Osteoblast (primary cell): ENCODE measurements around the gene AP2B1. TPM values are rescaled to one million over a fixed set of nuclear protein-coding genes. Genes with fewer than 3 reads are reported as not detected.

ENCODE experiments used
- DNase-seq: peaks from one replicate; pipeline ENCODE4 v3.0.0; 2011; ENCODE audit warnings: low spot score, mixed read lengths; ENCODE audit not compliant: insufficient read length; ENCODE audit errors: missing footprints
- H2AFZ ChIP-seq: 2 replicates; pipeline ENCODE4 v1.6.0; 2011; ENCODE audit warnings: mild to moderate bottlenecking, low read length
- H3K27ac ChIP-seq: 2 replicates; pipeline ENCODE4 v1.5.1; 2011; ENCODE audit warnings: mild to moderate bottlenecking, low read depth, low read length, moderate library complexity
- H3K27me3 ChIP-seq: 2 replicates; pipeline ENCODE4 v1.6.0; 2012; ENCODE audit warnings: mild to moderate bottlenecking, control low read depth, inconsistent platforms, low read length, moderate library complexity; ENCODE audit not compliant: insufficient read depth
- H3K36me3 ChIP-seq: 2 replicates; pipeline ENCODE4 v1.5.1; 2011; ENCODE audit warnings: mild to moderate bottlenecking, low read length, control low read depth, moderate library complexity; ENCODE audit not compliant: insufficient read depth
- H3K4me1 ChIP-seq: 2 replicates; pipeline ENCODE4 v1.5.1; 2011; ENCODE audit warnings: mild to moderate bottlenecking, low read length, control low read depth, moderate library complexity; ENCODE audit not compliant: insufficient read depth
- H3K4me2 ChIP-seq: 2 replicates; pipeline ENCODE4 v1.6.0; 2011; ENCODE audit warnings: mild to moderate bottlenecking, low read length; ENCODE audit not compliant: insufficient read depth
- H3K4me3 ChIP-seq: fragments of 200-600 bp; sonication (generic); 3 replicates; pipeline ENCODE4 v1.5.1; 2012; ENCODE audit warnings: mild to moderate bottlenecking, low read length, inconsistent platforms; ENCODE audit not compliant: insufficient read depth
- H3K79me2 ChIP-seq: 2 replicates; pipeline ENCODE4 v1.6.0; 2012; ENCODE audit warnings: mild to moderate bottlenecking, low read length, control low read depth, inconsistent platforms; ENCODE audit not compliant: insufficient read depth
- H3K9me3 ChIP-seq: 2 replicates; pipeline ENCODE4 v1.5.1; 2011; ENCODE audit warnings: low read depth, low read length, control low read depth
- H4K20me1 ChIP-seq: 2 replicates; pipeline ENCODE4 v1.6.0; 2012; ENCODE audit warnings: mild to moderate bottlenecking, low read length, control low read depth; ENCODE audit not compliant: insufficient read depth
- total RNA-seq: library from RNA; depleted of rRNA; stranded (reverse); fragments of >200 nt; gene quantifications from 2 replicates; pipeline ENCODE4 v1.2.3, GENCODE V29; 2012
- TF ChIP-seq, protein P1 (sequence below): IDR thresholded peaks from 2 replicates; pipeline ENCODE4 v1.5.1; 2011; ENCODE audit warnings: mild to moderate bottlenecking, low read depth, low read length, moderate library complexity; ENCODE audit errors: extremely low read depth

Gene AP2B1
- total RNA-seq, 1 donor = 84.0 TPM

DNA sequence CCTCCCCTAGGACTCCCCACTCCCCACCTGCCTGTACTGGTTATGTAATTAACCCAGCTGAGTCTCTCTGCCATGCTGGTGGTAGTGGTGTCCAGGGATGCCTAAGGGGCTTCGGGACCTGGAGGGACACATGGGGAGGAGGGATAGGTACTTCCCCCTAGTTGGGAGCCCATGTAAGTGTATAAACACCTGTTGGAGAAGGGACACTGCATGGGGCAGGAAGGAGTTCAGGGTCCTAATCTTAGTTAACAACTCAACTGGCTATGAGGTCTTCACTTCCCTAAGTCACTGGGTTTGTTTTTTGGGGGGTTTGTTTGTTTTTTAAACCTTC is 145.6 kb downstream of the AP2B1 start:
- H3K27me3 ChIP-seq = no peaks in the 10 kb centered on the region
- no peak overlapping the region for H3K4me3 ChIP-seq
- peaks cover 6% of the 10 kb centered on the region for H3K4me1 ChIP-seq
- H3K79me2 ChIP-seq = no peaks in the 10 kb centered on the region
- TF ChIP-seq, protein P1, sequence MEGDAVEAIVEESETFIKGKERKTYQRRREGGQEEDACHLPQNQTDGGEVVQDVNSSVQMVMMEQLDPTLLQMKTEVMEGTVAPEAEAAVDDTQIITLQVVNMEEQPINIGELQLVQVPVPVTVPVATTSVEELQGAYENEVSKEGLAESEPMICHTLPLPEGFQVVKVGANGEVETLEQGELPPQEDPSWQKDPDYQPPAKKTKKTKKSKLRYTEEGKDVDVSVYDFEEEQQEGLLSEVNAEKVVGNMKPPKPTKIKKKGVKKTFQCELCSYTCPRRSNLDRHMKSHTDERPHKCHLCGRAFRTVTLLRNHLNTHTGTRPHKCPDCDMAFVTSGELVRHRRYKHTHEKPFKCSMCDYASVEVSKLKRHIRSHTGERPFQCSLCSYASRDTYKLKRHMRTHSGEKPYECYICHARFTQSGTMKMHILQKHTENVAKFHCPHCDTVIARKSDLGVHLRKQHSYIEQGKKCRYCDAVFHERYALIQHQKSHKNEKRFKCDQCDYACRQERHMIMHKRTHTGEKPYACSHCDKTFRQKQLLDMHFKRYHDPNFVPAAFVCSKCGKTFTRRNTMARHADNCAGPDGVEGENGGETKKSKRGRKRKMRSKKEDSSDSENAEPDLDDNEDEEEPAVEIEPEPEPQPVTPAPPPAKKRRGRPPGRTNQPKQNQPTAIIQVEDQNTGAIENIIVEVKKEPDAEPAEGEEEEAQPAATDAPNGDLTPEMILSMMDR = no peak
- H3K9me3 ChIP-seq = no peaks in the 10 kb centered on the region
- no peaks in the 10 kb centered on the region for H3K36me3 ChIP-seq
- DNase-seq = peak; percentile 72
- H3K4me2 ChIP-seq = peak overlapping the region; percentile 74
- H3K27ac ChIP-seq = no peak overlapping the region
- H2AFZ ChIP-seq = no peak overlapping the region
- peaks cover 5% of the 10 kb centered on the region for H4K20me1 ChIP-seq

DNA sequence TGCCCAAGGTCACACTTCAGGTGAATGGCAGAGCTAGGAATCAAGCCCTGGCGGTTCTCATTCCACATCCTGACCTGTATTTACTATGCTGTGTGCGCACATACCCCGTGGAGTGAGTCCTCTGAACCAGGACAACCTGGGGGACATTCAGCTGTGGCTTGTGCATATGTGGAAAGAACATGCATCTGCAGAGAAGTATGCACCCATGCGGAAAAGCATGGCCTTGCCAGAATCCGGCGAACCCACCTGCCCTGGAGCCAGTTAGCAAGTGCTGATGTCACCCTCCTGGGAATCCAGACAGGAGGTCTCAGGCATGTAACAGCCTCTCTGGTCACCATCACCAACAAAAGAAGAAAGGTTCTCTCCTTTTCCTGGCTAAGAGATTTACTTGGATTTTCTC is 146.2 kb downstream of the AP2B1 start:
- Histone ChIP-seq H3K9me3 (no peaks in the 10 kb centered on the region), H3K27me3 (peaks cover 4% of the 10 kb centered on the region), H3K36me3 (no peaks in the 10 kb centered on the region), H3K4me3 (no peak overlapping the region), H3K27ac (no peak overlapping the region), H2AFZ (no peak overlapping the region), H3K4me1 (peaks cover 6% of the 10 kb centered on the region), H3K4me2 (no peak overlapping the region), H4K20me1 (peaks cover 5% of the 10 kb centered on the region), H3K79me2 (no peaks in the 10 kb centered on the region)
- TF ChIP-seq, protein P1 = no peak
- DNase-seq = peak; percentile 60

DNA sequence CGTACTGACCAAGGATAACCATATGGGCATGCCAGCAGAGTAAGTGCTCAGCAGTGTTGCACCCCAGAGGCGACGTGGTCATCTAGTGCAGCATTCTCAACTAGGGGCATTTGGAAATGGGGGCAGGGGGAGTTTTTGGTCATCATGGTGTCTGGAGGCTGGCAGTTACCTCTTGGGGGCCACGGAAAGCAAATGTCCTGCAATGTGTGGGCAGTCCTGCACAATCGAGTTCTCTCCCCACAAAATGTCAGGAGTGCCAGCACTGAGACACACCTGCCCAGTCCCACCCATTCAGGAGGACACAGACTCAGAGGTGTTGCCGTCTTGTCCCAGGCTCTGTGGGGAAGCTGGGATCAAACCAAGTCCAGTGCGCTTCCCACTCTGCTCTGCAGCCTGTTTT is 147.3 kb downstream of the AP2B1 start:
- H3K4me3 ChIP-seq = no peak overlapping the region
- peak; percentile 78 for DNase-seq
- H3K4me2 ChIP-seq = no peak overlapping the region
- H3K27ac ChIP-seq = no peak overlapping the region
- H3K4me1 ChIP-seq = peaks cover 6% of the 10 kb centered on the region
- H4K20me1 ChIP-seq = peaks cover 5% of the 10 kb centered on the region
- TF ChIP-seq, protein P1 = no peak
- no peaks in the 10 kb centered on the region for H3K79me2 ChIP-seq
- H3K36me3 ChIP-seq = no peaks in the 10 kb centered on the region
- peaks cover 12% of the 10 kb centered on the region for H3K27me3 ChIP-seq
- no peak overlapping the region for H2AFZ ChIP-seq
- no peaks in the 10 kb centered on the region for H3K9me3 ChIP-seq

DNA sequence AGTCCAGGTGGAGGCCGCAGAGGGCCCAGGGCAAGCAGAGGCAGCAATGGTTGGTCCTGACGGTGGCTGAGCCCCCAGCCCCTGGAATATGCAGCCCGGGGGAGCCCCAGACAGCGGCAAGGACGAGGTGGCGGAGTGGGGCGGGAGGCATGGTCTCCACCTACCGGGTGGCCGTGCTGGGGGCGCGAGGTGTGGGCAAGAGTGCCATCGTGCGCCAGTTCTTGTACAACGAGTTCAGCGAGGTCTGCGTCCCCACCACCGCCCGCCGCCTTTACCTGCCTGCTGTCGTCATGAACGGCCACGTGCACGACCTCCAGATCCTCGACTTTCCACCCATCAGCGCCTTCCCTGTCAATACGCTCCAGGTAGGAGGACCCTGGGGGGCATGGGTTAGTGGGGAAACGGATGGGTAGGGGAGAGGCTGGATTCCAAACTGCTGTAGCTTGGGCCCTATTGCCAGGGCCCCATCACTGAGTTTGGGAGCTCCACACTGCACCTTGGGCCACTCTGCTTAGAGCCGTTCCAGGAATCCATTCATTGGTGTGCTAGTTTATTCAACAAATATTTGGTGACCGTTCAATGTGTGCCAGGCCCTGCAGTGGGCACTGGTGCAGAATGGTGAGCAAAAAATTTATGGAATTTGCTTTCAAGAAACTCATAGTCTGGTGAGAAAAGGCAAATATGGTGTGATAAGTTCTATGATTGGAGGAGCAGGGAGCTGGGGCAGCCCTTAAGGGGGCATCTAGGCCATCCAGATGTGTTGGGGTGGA is 148.1 kb downstream of the AP2B1 start:
- peaks cover 20% of the 10 kb centered on the region for H3K27me3 ChIP-seq
- H3K79me2 ChIP-seq = no peaks in the 10 kb centered on the region
- TF ChIP-seq, protein P1 = no peak
- H3K27ac ChIP-seq = no peak overlapping the region
- no peak overlapping the region for H3K4me3 ChIP-seq
- H3K4me1 ChIP-seq = peaks cover 6% of the 10 kb centered on the region
- H3K9me3 ChIP-seq = no peaks in the 10 kb centered on the region
- DNase-seq = peak; percentile 77
- no peak overlapping the region for H2AFZ ChIP-seq
- no peak overlapping the region for H3K4me2 ChIP-seq
- H4K20me1 ChIP-seq = peaks cover 5% of the 10 kb centered on the region
- H3K36me3 ChIP-seq = no peaks in the 10 kb centered on the region
